ENCODE results near the gene CCR5.
"Not testable (repeated sequence)": the region's sequence is repeated elsewhere in the genome, so short reads cannot be mapped to it uniquely, and the experiment has no call there.

CCR5 gene

GRCh38 chr3:46370839-46371518, at the start of gene CCR5:
Gene CCR5 (plus strand): TSS chr3:46370946. CDS start chr3:46372903, 1,957 bp downstream.
- peak; percentile 57 for DNase-seq

GRCh38 chr3:46321461-46322104, 49.2 kb upstream of the CCR5 start:
- no peak for DNase-seq

GRCh38 chr3:46324036-46324435, 46.7 kb upstream of the CCR5 start:
- DNase-seq: no peak

- DNase-seq: no peak
Observed at GRCh38 chr3:46325645-46326300, 45.0 kb upstream of the CCR5 start.

- DNase-seq: not testable (repeated sequence)
Observed at GRCh38 chr3:46330676-46331075, 40.1 kb upstream of the CCR5 start.

GRCh38 chr3:46334741-46335478, 35.8 kb upstream of the CCR5 start:
- DNase-seq: no peak

GRCh38 chr3:46335541-46335940, 35.2 kb upstream of the CCR5 start:
- no peak for DNase-seq

GRCh38 chr3:46337911-46338310, 32.8 kb upstream of the CCR5 start:
- DNase-seq: no peak

- no peak for DNase-seq
Observed at GRCh38 chr3:46338840-46339239, 31.9 kb upstream of the CCR5 start.

- no peak for DNase-seq
Observed at GRCh38 chr3:46344476-46344875, 26.3 kb upstream of the CCR5 start.

- DNase-seq: peak; percentile 38
Observed at GRCh38 chr3:46348823-46349482, 21.8 kb upstream of the CCR5 start.

- peak; percentile 61 for DNase-seq
Observed at GRCh38 chr3:46349484-46350261, 21.1 kb upstream of the CCR5 start.

GRCh38 chr3:46350262-46350565, 20.5 kb upstream of the CCR5 start:
- DNase-seq: no peak

GRCh38 chr3:46351646-46352045, 19.1 kb upstream of the CCR5 start:
- DNase-seq: no peak

- DNase-seq: no peak
Observed at GRCh38 chr3:46353090-46353489, 17.7 kb upstream of the CCR5 start.

- peak; percentile 47 for DNase-seq
Observed at GRCh38 chr3:46353647-46354410, 16.9 kb upstream of the CCR5 start, which contains the start of gene CCR2. Gene CCR2 (plus strand): TSS chr3:46354111. CDS start chr3:46357528, 3,417 bp downstream.

GRCh38 chr3:46354478-46354877, 16.3 kb upstream of the CCR5 start:
- no peak for DNase-seq

GRCh38 chr3:46354984-46355383, 15.8 kb upstream of the CCR5 start:
- peak; percentile 45 for DNase-seq

- no peak for DNase-seq
Observed at GRCh38 chr3:46356276-46356675, 14.5 kb upstream of the CCR5 start.

- no peak for DNase-seq
Observed at GRCh38 chr3:46356909-46357308, 13.8 kb upstream of the CCR5 start.

- DNase-seq: no peak
Observed at GRCh38 chr3:46358466-46358865, 12.3 kb upstream of the CCR5 start.
